Fibroblast of lung (primary cell): Measurements from ENCODE around the gene APOH. TPM values are rescaled to one million over a fixed set of nuclear protein-coding genes. Genes with fewer than 3 reads are reported as not detected.

Source experiments
- DNase-seq, 2 donors: peaks; one replicate each; pipeline versions ENCODE4 v3.0.0 to v3.0.0-alpha.2; 2010; ENCODE audit warnings: low read depth in 2 of 2
- H2AFZ ChIP-seq: 2 replicates; pipeline ENCODE4 v1.5.1; 2012; ENCODE audit warnings: low read length, control low read depth, inconsistent platforms
- H3K27ac ChIP-seq: 2 replicates; pipeline ENCODE4 v1.5.1; 2011; ENCODE audit warnings: low read length, control low read depth; ENCODE audit not compliant: insufficient read depth
- H3K27me3 ChIP-seq: 2 replicates; pipeline ENCODE4 v1.5.1; 2011; ENCODE audit warnings: mild to moderate bottlenecking, low read length; ENCODE audit not compliant: control insufficient read depth, insufficient read depth
- H3K36me3 ChIP-seq: 2 replicates; pipeline ENCODE4 v1.5.1; 2011; ENCODE audit warnings: low read length; ENCODE audit not compliant: control insufficient read depth, insufficient read depth
- H3K4me1 ChIP-seq: 2 replicates; pipeline ENCODE4 v1.5.1; 2011; ENCODE audit warnings: low read length; ENCODE audit not compliant: control insufficient read depth, insufficient read depth; ENCODE audit errors: extremely low read depth
- H3K4me2 ChIP-seq: 2 replicates; pipeline ENCODE4 v1.5.1; 2011; ENCODE audit warnings: low read length, control low read depth; ENCODE audit not compliant: insufficient read depth; ENCODE audit errors: extremely low read depth
- H3K4me3 ChIP-seq, 4 experiments: fragments of 200-600 bp in 1 of 4; sonication (generic) in 1 of 4; replicated peaks in 1 of 4; 2 replicates each; pipeline ENCODE4 v1.5.1; 2011 to 2016; ENCODE audit warnings: low read length in 4 of 4, low read depth in 3 of 4, mild to moderate bottlenecking in 3 of 4, control low read depth in 2 of 4, inconsistent platforms in 1 of 4, mixed read lengths in 1 of 4; ENCODE audit not compliant: insufficient read depth in 1 of 4; ENCODE audit errors: control extremely low read depth in 1 of 4
- H3K79me2 ChIP-seq: 2 replicates; pipeline ENCODE4 v1.5.1; 2012; ENCODE audit warnings: mild to moderate bottlenecking, low read length, inconsistent platforms; ENCODE audit not compliant: control insufficient read depth, insufficient read depth
- H3K9ac ChIP-seq: 2 replicates; pipeline ENCODE4 v1.5.1; 2011; ENCODE audit warnings: mild to moderate bottlenecking, low read length, control low read depth; ENCODE audit not compliant: insufficient read depth
- H3K9me3 ChIP-seq: 2 replicates; pipeline ENCODE4 v1.5.1; 2012; ENCODE audit warnings: low read depth, low read length; ENCODE audit not compliant: control insufficient read depth, insufficient read depth
- H4K20me1 ChIP-seq: 2 replicates; pipeline ENCODE4 v1.5.1; 2011; ENCODE audit warnings: low read length; ENCODE audit not compliant: control insufficient read depth, insufficient read depth; ENCODE audit errors: extremely low read depth
- EZH2 ChIP-seq: IDR thresholded peaks from 2 replicates; pipeline ENCODE4 v1.5.1; 2012; ENCODE audit warnings: low read length, control low read depth, mild to moderate bottlenecking; ENCODE audit errors: missing control alignments
- polyA plus RNA-seq, 2 donors: library from polyadenylated mRNA; depleted of rRNA in 1 of 2; stranded (reverse) in 1 of 2; unstranded in 1 of 2; fragments of >200 nt; gene quantifications; 2 replicates each; pipeline ENCODE4 v1.2.1, GENCODE V29; 2011 to 2012; ENCODE audit warnings: missing spikeins in 1 of 2
- total RNA-seq: library from RNA; depleted of rRNA; stranded (reverse); fragments of >200 nt; gene quantifications from 2 replicates; pipeline ENCODE4 v1.2.1, GENCODE V29; 2014
- TF ChIP-seq, protein P1 (sequence below), 2 donors: IDR thresholded peaks in 1 of 2; conservative IDR thresholded peaks in 1 of 2; 1 replicate in 1 of 2; 2 replicates in 1 of 2; pipeline ENCODE4 v1.5.1; 2011 to 2012; ENCODE audit warnings: low read length in 2 of 2, control low read depth in 1 of 2, inconsistent platforms in 1 of 2, low read depth in 1 of 2, mild to moderate bottlenecking in 1 of 2

APOH gene
- total and polyA plus RNA-seq, 2 donors (not counting 1 experiment from before 2014, with no cell fraction given) = not detected

DNA sequence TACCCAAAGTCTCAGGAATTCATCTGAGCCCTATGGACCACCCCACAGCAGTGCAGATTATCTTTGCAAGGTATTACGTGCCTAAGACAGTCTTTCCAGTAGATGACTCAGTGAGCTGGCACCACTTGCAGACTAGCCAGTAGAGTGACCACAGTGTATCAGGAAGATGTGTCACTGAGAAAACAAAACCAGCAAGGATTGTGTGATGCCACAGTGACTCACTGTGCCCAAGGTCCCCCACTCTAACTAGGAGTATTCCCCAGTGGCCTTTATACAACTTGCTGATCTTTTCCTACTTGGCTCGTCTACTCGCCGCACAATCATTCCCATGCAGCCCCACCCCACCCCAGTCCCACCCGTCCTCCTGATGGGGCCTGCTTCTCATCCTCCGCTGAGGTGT is 46.4 kb upstream of the APOH start:
- Histone ChIP-seq H3K9me3 (no peaks in the 10 kb centered on the region), H3K79me2 (no peaks in the 10 kb centered on the region), H3K27me3 (no peaks in the 10 kb centered on the region), H3K36me3 (no peaks in the 10 kb centered on the region), H3K4me2 (no peak overlapping the region), H3K9ac (no peak overlapping the region), H3K4me1 (peaks cover 19% of the 10 kb centered on the region), H4K20me1 (no peaks in the 10 kb centered on the region), H3K4me3 (no peak overlapping the region), H3K27ac (peak overlapping the region; percentile 38), H2AFZ (no peak overlapping the region)
- TF ChIP-seq EZH2 = no peak
- TF ChIP-seq, protein P1, sequence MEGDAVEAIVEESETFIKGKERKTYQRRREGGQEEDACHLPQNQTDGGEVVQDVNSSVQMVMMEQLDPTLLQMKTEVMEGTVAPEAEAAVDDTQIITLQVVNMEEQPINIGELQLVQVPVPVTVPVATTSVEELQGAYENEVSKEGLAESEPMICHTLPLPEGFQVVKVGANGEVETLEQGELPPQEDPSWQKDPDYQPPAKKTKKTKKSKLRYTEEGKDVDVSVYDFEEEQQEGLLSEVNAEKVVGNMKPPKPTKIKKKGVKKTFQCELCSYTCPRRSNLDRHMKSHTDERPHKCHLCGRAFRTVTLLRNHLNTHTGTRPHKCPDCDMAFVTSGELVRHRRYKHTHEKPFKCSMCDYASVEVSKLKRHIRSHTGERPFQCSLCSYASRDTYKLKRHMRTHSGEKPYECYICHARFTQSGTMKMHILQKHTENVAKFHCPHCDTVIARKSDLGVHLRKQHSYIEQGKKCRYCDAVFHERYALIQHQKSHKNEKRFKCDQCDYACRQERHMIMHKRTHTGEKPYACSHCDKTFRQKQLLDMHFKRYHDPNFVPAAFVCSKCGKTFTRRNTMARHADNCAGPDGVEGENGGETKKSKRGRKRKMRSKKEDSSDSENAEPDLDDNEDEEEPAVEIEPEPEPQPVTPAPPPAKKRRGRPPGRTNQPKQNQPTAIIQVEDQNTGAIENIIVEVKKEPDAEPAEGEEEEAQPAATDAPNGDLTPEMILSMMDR (conservative IDR thresholded peaks at IDR 0.05 in 1 of 2, IDR thresholded peaks at IDR 0.05 in 1 of 2; ENCODE audit: low read depth in 1 of 2, low read length in 2 of 2) = no peak
- peak; percentile 79 to 98 for DNase-seq

- Histone ChIP-seq H3K9ac (no peak overlapping the region), H3K4me3 (no peak overlapping the region), H3K4me1 (peaks cover 21% of the 10 kb centered on the region), H3K79me2 (no peaks in the 10 kb centered on the region), H3K27ac (peak overlapping the region; percentile 34), H3K27me3 (no peaks in the 10 kb centered on the region), H2AFZ (no peak overlapping the region), H3K36me3 (no peaks in the 10 kb centered on the region), H3K4me2 (peak overlapping the region; percentile 37), H4K20me1 (no peaks in the 10 kb centered on the region), H3K9me3 (no peaks in the 10 kb centered on the region)
- no peak for DNase-seq
- TF ChIP-seq, protein P1 (conservative IDR thresholded peaks at IDR 0.05 in 1 of 2, IDR thresholded peaks at IDR 0.05 in 1 of 2; ENCODE audit: low read depth in 1 of 2, low read length in 2 of 2) = no peak
- no peak for TF ChIP-seq EZH2
Observed at GRCh38 chr17:66273586-66273848, 44.3 kb upstream of the APOH start.

DNA sequence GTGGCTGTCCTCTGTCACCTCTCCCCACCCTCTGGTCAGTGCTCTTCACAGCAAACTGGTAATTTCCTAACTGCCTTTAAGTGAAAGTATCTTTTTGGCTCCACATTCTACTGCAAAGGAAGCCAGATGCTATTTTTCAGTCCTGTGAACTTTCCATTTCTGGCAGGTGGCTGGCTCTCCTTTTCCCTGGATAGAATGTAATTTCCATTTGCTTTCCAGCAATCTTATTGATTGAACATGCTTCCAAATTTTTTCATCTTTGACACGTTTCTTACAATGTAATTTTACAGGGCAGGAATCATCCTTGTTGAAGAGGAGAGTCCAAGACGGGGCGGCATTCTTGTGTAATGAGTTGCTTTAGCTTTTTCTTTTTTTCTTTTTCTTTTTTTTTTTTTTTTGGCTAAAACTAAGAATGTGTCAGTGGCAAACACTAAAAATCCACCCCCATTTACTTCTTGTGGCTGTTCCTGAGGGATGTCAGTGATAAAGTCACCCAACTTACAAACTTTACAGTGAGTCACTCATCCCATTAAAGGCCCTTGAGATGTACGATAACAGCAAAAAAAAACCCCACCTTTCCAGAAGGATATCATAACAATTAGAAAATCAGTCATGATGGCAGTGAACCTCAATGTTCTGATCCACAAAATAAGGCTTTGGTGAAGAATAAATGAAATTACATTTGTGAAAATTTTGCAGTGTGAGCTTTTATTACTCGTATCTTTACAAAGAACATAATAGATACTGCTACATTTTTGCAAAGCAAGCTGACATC is 43.8 kb upstream of the APOH start:
- Histone ChIP-seq H4K20me1 (no peaks in the 10 kb centered on the region), H3K27me3 (no peaks in the 10 kb centered on the region), H3K4me3 (peak overlapping the region in 1 of 4 experiments; percentile 21), H3K27ac (peak overlapping the region; percentile 60), H2AFZ (no peak overlapping the region), H3K4me1 (peaks cover 22% of the 10 kb centered on the region), H3K4me2 (peak overlapping the region; percentile 68), H3K79me2 (no peaks in the 10 kb centered on the region), H3K36me3 (no peaks in the 10 kb centered on the region), H3K9me3 (no peaks in the 10 kb centered on the region), H3K9ac (no peak overlapping the region)
- TF ChIP-seq EZH2 = no peak
- TF ChIP-seq, protein P1 (conservative IDR thresholded peaks at IDR 0.05 in 1 of 2, IDR thresholded peaks at IDR 0.05 in 1 of 2; ENCODE audit: low read depth in 1 of 2, low read length in 2 of 2) = no peak
- DNase-seq = peak; percentile 70 to 96
